VCaP (cell line): ENCODE data around the gene PANK2.
"Not testable (repeated sequence)": the region's sequence is repeated elsewhere in the genome, so short reads cannot be mapped to it uniquely, and the experiment has no call there.

Experiments used
- H3K27ac ChIP-seq: fragments of 450-650 bp; 2 replicates; pipeline ENCODE4 v1.5.1; 2017
- TF ChIP-seq, protein P1 (sequence below): fragments of 450-650 bp; conservative IDR thresholded peaks from 2 replicates; pipeline ENCODE4 v1.5.1; 2017; ENCODE audit warnings: mild to moderate bottlenecking, moderate library complexity

PANK2 gene

DNA sequence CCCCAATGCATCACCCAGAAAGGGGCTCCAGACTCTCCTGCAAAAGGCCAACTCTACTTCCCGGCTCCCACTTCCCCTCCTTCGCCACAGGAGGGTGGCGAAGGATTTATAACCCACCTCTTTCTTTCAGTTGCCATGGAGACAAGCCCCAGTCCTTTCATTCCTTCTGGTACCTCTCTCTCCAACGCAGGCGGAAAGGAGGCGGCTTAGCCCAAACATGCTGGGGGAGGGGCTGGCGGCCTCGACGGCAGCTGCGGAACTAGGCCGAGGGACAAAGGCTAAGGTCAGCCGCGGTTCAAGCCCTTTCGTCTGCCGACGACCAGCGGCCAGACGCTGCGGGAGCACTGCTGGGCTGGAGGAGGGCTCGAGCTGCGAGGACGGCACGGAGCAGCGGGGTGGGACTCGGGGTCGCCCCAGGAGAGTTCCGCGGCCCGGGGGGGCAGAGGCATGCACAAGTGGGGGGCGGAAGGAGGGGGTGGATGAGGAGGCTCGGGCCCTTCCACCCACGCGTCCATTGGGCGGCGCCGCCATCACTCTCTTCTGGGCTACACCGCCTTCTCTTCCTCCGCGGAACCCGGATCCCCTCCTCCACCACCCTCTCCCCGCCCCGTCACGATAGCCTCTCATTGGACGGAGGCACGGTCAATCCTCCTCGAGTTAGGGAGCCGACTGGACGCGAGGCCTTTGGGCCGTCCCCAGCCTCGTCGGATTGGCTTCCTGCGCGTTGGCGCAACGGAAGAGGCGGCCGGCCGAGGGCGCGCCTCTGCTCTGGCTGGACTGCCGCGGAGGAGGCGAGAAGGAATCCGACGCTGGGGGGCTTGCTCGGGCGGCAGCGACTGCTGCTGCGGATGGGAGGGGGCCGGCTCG is at the start of gene PANK2:
PANK2 (plus strand) TSS at position 766 of the 867 bp plus-strand sequence.
- peak within 1 kb of the TSS; percentile 97 for H3K27ac ChIP-seq
- TF ChIP-seq, protein P1, sequence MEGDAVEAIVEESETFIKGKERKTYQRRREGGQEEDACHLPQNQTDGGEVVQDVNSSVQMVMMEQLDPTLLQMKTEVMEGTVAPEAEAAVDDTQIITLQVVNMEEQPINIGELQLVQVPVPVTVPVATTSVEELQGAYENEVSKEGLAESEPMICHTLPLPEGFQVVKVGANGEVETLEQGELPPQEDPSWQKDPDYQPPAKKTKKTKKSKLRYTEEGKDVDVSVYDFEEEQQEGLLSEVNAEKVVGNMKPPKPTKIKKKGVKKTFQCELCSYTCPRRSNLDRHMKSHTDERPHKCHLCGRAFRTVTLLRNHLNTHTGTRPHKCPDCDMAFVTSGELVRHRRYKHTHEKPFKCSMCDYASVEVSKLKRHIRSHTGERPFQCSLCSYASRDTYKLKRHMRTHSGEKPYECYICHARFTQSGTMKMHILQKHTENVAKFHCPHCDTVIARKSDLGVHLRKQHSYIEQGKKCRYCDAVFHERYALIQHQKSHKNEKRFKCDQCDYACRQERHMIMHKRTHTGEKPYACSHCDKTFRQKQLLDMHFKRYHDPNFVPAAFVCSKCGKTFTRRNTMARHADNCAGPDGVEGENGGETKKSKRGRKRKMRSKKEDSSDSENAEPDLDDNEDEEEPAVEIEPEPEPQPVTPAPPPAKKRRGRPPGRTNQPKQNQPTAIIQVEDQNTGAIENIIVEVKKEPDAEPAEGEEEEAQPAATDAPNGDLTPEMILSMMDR = peak; percentile 67

DNA sequence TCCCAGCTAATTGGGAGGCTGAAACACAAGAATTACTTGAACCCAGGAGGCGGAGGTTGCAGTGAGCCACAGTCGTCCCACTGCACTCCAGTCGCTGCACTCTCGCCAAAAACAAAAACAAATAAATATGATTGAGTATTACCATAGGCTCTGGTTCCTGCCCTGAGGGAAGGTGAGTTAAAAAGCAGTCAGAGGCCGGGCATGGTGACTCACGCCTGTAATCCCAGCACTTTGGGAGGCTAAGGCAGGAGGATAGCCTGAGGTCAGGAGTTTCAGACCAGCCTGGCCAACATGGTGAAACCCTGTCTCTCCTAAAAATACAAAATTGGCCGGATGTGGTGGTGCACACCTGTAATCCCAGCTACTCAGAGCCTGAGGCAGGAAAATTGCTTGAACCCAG is 49.0 kb upstream of the PANK2 start:
- not testable (repeated sequence) for H3K27ac ChIP-seq

DNA sequence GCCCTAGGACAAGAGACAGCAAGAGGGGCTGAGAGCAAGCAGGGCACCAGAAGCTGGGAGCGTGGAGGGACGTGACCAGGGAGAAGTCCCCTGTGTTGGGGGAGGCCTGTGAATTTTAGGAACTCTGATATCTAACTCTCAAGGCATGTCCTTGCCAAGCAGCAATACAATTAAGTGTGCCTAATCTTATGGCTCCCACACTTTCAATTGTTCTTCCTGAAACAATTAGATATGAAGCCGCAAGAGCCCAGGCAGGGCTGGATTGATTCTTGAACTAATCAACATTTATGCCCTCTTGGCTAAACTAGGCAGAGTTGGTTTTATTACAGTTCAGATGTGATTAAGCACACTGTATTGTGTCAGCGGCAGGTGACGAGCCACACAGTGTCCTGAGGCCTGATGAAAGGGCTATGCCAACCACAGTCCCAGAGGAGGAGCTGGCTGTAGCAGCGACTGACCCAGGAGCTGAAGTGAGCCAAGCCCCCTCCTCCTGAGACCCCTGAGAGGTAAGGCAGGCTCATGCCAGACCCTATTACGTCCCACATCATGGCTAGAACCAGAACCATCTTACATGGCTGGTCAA is 46.7 kb upstream of the PANK2 start:
- TF ChIP-seq, protein P1 = no peak
- no peak overlapping the region for H3K27ac ChIP-seq

DNA sequence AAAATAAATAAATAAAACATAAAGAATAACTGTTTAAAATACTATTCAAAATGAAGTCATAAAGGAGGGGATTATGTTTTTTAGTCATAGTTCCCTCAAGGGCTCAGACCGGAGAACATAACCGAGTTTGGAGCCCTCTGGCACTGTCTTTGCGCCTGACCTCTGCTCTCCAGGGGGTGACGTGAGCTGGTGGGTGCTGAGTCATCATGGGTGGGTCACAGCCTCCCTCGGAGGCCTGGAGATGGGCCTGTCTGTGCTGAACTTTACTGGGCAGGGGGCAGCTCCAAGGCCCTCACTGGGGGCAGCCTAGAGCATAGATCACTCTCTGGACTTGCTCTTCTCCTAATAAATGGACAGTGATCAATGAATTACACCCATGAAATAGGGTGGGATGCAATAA is 45.7 kb upstream of the PANK2 start:
- TF ChIP-seq, protein P1 = no peak
- no peak overlapping the region for H3K27ac ChIP-seq

DNA sequence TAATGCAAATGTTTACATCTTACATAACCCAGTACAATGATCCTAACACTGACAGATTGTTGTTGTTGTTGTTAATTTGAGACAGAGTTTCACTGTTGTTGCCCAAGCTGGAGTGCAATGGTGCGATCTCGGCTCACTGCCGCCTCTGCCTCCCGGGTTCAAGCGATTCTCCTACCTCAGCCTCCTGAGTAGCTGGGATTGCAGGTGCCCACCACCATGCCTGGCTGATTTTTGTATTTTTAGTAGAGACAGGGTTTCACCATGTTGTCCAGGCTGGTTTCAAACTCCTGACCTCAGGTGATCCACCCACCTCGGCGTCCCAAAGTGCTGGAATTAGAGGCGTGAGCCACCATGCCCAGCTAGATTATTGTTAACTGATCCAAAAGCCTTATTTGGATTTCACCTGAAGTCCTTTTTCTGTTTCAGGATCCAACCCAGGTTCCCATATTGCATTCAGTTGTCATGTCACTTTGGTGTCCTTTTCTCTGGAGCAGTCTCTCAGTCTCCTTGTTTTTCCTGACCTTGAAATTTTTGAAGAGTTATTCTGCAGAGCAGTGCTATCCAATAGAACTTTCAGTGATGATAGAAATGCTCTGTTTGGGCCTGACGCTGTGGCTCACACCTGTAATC is 45.1 kb upstream of the PANK2 start:
- H3K27ac ChIP-seq = not testable (repeated sequence)

DNA sequence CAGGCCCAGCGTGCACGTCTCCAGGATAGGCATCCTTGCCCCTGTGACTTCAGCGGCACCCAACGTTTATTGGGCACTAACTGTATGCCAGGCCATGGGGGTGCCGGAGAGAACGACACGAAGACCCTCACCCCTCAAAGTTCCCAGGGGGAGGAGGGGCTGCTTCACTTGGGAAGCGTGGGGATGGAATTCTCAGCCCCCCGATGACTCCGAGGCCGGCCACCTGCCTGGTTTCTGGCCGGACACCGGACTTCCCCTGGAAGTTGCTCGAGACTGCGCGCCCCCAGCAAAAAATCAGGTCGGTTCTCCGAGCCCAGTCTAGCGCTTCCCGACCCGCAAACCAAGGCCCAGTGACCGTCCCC is 42.8 kb upstream of the PANK2 start:
- TF ChIP-seq, protein P1 = no peak
- peak overlapping the region; percentile 93 for H3K27ac ChIP-seq

DNA sequence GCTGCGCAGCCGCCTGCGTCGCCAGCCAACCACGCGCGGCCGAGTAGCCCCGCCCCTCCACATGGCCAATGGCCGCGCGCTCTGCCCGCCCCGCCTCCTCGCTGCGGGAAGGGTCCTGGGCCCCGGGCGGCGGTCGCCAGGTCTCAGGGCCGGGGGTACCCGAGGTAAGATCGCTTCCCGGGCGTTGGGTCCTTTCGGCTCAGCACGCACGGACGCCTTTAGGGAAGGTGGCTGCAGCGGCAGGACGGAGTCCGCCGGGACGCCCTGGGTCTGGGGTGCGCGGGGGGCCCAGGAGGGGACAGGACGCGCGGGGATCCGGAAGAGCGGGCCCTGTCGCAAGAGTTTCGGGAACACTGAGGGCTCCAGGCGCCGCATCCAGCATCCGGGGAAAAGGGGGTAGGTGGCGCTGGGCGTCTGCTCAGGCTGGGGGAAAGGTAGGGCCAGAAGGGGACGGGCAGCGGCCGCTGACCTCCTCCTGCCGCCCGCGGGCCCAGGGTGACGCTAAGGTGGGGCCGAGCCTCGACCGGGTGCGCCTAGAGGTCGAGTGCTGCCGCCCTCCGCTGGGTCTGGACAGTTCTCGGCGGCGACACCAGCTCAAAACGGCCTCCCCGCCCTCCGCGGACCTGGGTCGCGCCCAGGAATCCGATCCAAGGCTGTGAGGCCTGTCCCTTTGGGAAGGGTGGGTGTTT is 42.3 kb upstream of the PANK2 start, which contains the start of gene MAVS:
MAVS (plus strand) TSS at position 95 of the 689 bp plus-strand sequence. CDS start 7,791 bp downstream, outside the sequence.
- H3K27ac ChIP-seq = peak within 1 kb of the TSS; percentile 93
- TF ChIP-seq, protein P1 = no peak; the same call in 1 of the 2 replicates

DNA sequence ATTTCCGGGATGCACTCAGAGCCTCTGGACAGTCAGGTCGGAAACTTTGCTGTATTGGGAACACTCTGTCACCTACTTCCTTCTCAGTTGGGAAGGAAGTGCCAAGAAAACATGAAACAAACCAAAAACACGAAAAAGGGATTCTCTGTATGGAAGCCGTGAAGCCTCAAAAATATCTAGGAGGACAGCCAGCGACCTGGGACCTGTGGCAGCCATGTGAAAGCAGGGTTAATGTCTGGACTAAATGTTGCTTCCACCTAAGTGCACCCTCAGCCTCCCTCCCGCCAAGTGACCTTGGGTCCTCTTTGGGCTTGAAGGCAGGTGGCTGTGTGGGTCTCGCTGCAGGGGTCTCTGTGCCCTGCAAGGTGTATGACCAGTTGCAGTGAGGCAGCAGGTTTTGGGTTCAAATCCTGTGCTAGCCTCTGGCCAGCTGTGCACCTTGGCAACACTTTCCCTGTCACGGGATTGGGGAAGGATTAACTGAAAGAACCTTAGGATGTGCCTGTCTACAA is 41.7 kb upstream of the PANK2 start:
- peak overlapping the region; percentile 93 for H3K27ac ChIP-seq

More for the DNA sequence above, 41.7 kb upstream of the PANK2 start:
- TF ChIP-seq, protein P1 = no peak
